Measurements from ENCODE around the gene ZMYND8.

- TF ChIP-seq CTCF (IDR thresholded peaks at IDR 0.05; ENCODE audit: control extremely low read depth in 1 of 3, insufficient read depth in 1 of 3, low read depth in 1 of 3, low read length in 3 of 3) (no peak), EZH2 (IDR thresholded peaks at IDR 0.05; ENCODE audit: low read depth, low read length, severe bottlenecking) (no peak), GTF2F1 (IDR thresholded peaks at IDR 0.05; ENCODE audit: borderline replicate concordance, low read depth, low read length) (no peak)
Measured at GRCh38 chr20:47161411-47161810, 195.1 kb downstream of the ZMYND8 start.

Measured in H1 (cell line).